ENCODE results near the gene CASP9.

Gene CASP9

DNA sequence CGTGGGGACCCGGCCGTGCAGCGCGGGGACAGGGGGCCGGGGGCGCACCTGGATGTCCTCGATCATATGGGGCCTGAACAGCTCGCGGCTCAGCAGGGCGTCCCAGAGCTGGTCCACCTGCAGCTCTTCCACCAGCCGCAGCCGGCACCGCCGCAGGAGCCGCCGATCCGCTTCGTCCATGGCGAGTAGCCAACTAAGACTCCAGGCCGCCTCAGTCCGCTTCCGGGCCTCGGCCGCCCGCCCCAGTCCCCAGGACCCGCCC, at the start of gene CASP9:
TSS of gene CASP9 (minus strand) at position 195 of the 262 bp plus-strand sequence. CDS start at position 180, 15 bp downstream.
- DNase-seq, result no peak

DNA sequence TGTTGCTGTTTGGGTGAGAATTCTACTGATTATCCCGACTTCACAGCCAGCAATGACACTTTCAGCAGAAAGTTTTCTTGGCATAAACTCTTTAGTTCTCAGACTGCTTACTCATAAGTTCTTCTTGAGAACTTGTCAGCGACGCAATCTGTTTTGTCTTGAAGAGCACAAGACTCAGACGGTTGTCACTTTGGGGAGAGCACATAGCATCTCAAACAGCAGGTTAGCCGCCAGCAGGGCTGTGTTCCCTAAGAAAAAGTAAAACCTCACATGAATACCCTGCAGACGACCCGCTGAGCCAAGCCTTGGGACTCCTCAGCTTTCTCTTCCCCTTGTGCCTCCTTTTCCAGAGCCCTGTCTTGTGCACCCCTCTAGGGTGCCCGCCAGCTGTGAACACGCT, 49.5 kb upstream of the CASP9 start:
- DNase-seq, result no peak

DNA sequence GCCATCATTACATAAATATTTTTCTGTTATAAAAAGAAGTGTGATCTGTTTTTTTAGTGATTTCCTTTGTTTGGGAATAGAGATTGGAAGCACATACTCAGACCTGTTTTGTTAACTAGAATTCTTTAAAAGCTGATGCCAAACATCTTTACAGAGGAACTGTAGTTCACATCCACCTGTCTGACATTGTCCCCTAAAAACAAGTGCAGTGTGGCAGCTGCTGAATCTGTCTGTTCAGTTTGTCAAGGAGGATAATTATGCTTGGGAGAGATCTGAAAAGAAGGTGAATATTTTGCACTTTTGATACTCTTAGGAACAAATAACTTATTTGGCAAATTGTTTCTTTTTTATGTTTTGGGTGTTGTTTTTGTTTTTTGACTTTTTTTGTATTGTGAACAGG, 47.3 kb upstream of the CASP9 start:
- no peak for DNase-seq

DNA sequence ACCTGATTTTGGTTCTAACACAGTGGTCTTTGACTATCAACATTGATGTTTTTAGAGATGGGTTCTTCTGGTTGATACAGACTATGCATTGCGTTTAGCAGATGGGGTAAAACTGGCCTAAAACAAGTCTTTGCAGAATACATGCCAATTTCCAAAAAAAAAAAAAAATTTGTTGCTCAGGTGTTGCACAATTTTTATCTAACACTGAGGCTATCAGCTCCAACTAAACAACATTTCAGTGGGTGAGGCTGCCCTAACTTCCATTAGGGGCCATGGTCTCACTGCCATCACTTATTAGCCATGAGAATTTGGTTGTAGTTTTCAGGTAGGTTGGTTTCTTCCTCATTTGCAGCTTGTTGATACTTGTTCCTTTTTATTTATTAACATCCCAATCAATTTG, 46.8 kb upstream of the CASP9 start:
- DNase-seq, result no peak

DNA sequence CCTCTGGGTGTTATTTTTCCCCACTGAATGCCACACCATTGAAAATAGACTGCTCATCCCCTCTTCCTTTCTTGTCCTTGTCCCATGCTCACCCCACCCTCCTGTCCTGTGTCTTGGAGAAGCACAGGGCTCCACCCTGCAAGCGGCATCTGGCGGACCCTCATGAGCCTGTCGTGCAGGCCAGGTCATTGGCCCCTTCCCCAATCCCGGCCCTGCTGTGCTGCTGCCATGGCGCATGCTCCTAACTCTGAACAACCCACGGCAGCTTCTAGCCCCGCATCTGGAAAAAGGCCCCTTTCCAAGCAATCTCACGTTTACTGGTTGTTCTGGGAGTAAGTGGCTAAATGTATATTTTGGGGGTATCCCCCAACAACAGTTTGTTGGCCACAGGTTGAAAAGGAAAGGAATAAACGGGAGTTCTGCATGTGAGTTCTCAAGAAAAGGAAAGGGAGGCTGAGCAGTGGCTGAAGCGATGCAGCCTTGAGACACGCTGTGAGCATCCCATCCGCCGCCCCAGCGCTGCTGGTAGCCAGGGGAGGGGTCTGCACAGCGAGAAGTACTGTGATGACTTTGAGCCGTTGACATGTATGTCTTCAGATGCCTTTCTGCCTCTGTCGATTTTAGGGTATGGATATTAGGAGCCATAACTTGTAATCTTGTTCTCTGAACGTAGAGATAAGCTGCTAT, 44.5 kb upstream of the CASP9 start:
- DNase-seq, result no peak

DNA sequence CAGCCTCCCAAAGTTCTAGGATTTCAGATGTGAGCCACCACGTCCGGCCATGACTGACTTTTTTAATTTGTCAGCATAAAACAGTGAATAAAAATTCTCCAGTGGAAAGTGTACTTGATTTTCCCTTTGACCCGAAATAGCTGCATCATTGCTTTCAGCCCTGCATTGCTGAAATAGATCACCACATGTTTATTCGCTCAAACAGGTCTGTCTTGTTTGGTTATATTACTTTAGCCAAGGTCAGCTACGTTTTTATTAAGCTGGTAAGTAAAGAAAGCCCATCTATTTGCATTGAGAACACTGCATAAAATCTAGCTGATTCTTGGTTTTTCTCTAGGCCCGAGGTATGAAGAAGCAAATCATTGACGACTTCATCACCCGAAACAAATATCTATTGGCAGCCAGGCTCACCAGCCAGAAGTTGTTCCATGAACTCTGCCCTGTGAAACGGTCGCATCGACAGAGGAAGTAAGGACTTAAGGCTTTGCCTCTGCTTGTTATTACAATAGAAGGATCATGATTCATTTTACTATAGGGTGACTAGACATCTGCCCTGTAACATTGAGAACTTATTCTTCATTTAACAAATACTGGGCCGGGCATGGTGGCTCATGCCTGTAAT, 35.3 kb upstream of the CASP9 start:
- no peak for DNase-seq

DNA sequence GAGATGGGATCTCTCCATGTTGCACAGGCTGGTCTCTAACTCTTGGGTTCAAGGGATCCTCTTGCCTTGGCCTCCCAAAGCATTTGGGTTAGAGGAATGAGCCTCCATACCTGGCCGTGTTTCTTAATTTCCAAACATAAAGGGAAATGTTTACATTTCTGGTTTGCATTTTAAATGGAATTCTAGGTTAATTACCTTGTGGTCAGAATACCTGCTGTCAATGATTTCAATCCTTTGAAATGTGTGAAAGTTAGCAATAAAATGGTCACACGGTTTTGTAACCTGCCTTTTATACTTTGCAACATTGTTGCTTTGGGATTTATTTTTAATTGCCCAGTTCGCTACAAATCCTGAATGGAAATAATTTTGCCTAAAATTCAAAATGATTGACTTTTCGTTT, 34.5 kb upstream of the CASP9 start:
- DNase-seq, result no peak

DNA sequence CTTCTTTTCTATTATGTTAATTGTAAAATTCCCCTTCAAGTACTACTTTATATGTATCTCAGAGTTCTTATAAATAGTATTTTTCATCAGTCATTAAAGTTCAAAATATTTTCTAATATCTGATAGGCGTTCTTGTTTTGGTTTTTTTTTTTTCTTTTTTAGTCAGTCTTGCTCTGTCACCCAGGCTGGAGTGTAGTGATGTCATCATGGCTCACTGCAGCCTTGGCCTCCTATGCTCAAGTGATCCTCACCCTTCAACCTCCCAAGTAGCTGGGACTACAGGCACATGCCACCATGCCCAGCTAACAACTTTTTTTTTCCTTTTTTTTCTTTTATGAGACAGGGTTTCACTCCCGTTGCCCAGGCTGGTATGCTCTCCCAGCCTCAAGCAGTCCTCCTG, 33.6 kb upstream of the CASP9 start:
- DNase-seq, result no peak

DNA sequence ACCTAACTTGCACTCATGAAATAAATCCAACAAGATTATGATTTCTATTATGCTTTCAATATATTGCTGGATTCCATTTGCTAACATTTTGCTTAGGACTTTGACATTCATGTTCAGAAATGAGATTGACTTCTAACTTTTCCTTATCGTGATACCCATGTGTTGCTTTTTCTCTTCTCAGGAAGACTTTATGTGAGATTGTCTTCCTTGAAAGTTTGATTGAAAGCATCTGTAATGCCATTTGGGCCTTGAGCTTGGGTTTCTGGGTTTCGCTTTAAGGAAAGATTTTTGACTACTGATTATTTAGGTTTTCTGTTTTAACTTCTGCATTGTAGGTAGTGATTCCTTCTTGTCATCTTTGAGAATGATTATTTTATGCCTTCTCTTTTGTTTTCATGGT, 33.0 kb upstream of the CASP9 start:
- DNase-seq, result no peak

DNA sequence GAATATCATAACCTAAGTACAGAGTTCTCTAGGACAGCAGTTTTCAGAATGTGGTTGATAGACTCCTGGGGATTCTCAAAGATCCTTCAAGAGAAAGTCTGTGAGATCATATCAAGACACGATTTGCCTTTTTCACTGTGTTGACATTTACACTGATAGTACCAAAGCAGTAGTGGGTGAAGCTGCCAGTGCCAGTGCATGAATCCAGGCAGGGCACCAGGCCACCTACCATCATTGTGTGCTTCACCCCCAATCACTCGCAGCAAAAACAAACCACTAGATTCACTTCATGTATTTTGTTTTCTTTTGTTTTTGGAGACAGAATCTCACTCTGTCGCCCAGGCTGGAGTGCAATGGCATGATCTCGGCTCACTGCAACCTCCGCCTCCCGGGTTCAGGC, 26.6 kb upstream of the CASP9 start:
- no peak for DNase-seq

DNA sequence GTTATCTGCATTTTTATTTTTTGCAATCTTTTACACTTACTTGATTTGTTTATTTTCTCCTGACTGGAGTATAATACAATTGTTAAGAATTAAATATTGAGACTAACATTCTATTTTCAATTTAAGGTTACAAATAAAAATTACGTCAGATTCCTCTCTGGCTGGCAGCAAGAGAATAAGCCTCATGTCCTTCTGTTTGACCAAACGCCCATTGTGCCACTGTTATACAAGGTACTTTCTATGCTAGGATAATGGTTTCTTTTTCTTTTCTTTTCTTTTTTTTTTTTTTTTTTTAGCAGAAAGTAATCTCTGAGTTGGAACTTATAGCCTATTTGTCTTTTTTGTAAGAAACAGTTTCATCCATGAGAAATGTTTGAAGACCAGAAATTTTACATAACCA, 22.6 kb upstream of the CASP9 start:
- no peak for DNase-seq

DNA sequence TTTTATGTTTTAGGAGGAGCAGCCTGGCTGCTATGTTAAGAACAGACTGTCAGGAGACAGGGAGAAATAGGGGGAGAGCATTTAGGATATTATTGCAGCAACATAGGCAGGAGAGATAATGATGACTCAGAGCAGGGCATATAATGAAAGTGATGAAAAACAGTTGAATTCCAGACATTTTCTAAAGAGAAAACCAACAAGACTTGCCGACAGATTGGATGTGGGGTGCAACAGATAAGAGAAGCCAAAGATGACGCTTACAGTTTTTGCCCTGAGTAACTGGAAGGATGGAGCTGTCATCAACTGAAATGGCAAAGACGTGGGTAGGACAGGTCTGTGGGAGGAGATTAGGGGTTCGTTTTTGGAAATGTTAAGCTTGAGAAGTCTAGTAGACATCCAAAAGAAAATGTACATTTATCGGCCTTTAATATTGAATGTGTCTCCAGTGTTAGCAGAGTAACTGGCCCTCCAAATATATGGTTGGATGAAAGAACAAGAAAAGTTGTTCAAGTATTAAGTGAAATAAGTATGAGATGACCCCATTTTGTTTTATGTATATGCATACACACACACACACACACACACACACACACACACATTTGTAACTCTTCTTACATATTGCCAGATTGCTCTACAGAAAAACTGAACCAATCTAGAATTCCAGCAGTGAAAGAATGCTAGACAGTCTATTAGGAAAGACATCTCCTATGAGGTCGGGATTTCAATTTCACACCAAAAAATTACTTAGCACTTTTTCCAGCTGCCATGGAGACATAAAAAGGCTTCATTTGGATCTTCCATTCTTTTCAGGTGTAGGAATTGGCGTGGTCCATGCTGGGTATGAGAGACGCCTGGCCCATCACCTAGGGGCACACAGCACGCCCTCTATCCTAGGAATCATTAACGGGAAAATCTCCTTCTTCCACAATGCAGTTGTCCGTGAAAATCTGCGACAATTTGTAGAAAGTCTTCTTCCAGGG, 19.9 kb upstream of the CASP9 start:
- no peak for DNase-seq

DNA sequence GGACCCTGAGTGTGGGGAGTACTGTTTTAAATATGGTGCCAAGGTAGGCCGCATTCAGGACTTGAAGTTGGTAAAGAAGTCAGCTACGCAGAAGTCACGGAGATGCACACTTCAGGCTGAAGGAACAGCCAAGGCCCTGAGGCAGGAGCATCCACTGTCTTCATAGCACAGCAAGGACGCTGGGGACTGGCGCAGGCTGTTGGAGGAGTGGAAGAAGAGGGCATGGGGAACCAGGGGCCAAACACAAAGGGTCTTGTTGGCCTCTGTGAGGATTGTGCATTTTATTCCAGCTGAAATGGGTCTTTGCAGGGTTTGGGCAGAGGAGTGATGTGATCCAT, 19.2 kb upstream of the CASP9 start:
- DNase-seq, result no peak

DNA sequence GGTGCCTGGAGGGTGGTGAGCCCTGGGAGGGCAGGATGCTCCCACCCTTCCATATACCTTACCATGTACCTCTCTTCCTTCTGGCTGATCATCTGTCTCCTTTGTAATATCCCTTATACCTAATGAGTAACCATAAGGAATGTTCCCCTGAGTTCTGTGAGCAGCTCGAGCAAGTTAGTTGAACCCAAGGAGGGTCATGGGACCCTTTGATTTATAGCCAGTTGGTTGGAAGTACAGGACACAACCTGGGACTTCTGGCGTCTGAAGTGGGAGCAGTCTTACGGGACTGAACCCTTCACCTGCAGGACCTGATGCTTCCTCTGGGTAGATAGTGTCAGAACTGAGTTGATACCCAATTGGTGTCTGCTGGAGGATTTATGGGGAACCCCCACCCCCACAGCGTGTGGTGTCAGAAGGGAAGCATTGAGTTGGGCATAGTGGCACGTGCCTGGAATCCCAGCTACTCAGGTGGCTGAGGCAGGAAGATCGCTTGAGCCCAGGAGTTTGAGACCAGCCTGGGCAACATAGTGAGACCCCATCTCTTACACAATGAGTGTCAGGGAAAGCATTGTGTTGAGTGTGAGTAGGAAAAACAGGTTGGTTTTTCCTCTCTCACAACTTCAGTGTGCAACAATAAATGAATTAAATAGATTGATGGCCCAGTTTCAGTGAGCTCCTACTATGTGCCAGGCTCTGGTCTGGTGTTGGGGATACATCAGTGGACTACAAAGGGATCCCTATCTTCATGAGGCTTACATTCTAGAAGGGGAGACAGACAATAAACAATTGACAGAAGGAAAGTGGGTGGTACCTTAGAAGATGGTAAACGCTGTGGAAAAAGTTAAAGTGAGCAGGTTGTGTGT, 18.6 kb upstream of the CASP9 start:
- no peak for DNase-seq

DNA sequence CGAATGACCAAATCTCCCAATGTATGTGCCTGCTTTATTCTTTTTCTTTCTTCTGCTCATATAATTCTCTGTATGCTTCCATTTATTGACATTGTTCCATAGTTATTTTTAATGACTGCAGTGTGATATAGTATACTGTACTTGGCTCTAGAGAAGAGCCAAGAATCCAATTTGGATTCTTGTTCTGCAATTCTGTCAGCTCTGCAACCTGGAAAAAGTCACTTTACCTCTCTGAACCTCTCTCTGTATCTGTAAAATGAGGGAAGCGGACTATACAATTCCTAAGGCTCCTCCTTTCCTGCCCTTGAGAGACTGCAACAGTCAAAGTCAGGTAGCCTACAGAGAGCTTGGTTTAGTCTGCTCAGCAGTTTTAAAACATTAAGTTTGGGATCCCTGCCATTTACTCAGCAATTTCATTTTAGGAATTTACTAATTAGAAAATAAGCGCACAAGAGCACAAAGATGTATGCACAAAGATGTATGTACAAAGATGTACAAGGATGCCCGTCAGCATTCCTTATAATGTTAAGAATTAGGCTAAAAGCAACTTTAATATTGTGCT, 17.3 kb upstream of the CASP9 start:
- no peak for DNase-seq

DNA sequence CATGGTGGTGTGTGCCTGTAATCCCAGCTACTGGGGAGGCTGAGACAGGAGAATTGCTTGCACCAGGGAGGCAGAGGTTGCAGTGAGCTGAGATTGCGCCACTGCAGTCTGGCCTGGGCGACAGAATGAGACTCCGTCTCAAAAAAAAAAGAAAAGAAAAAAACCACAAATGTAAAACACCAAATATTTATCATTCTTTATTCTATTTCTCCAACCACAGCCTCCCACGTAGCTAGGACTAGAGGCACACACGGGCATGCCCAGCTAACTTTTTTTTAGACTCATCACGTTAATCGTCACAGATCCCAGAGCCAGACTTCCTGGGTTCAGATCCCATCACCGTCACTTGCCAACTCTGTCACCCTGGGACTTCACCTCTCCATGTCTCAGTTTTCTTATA, 16.2 kb upstream of the CASP9 start:
- no peak for DNase-seq

DNA sequence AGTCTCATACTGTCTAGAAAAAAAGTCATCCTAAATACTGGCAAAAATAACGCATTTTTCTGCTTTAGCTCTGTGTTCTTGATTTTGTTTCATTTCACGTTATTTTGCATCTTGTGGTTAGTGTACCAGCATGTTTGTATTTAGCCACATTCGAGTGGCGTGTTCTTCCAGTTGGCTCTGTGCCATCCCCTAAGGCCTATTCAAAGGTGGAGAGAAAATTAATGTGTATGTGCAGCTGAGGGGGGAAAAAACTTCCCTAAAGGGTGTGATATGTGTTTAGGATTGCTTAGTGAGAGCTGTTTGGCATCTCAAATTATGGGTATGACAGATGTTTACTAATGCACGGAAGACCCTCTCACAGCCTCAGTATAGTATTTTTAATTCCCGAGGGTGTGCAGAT, 14.8 kb upstream of the CASP9 start:
- no peak for DNase-seq

DNA sequence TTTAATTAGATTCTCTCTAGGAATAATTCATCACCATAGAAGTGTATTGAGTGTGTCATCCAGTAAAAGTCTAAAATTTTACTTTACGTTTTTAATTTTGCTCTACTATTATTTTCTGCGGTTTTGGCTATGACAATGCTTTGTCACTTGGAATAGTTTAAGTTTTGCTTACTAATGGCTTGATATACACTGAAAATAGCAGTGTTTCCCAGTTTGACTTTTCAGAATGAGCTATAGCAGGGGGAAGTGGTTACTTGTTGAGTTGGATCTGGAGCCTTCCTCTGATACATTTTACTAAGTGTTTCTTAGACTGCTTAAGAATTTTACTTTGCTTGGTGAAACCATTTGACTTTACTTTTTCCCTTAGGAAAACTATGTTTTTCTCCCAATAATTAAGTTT, 7.7 kb upstream of the CASP9 start:
- DNase-seq, result no peak

DNA sequence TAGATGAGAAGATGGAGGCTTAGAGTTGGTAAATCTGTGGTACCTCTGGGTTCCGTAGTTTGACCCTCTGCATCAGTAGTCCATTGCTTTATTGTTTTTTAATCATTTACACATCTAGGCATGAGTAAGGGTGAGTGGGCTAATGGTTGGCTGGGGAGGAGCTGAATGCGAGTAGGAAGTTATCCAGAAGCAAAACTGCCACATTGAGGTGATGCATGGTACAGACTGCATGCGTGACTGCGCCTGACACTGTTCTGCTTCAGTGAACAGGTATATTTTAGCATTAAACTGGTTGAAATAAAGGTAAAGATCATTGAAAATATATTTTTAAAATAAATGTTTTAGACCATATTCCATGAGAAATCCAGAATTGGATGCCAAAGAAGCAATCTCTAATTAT, 7.0 kb upstream of the CASP9 start:
- DNase-seq, result no peak

DNA sequence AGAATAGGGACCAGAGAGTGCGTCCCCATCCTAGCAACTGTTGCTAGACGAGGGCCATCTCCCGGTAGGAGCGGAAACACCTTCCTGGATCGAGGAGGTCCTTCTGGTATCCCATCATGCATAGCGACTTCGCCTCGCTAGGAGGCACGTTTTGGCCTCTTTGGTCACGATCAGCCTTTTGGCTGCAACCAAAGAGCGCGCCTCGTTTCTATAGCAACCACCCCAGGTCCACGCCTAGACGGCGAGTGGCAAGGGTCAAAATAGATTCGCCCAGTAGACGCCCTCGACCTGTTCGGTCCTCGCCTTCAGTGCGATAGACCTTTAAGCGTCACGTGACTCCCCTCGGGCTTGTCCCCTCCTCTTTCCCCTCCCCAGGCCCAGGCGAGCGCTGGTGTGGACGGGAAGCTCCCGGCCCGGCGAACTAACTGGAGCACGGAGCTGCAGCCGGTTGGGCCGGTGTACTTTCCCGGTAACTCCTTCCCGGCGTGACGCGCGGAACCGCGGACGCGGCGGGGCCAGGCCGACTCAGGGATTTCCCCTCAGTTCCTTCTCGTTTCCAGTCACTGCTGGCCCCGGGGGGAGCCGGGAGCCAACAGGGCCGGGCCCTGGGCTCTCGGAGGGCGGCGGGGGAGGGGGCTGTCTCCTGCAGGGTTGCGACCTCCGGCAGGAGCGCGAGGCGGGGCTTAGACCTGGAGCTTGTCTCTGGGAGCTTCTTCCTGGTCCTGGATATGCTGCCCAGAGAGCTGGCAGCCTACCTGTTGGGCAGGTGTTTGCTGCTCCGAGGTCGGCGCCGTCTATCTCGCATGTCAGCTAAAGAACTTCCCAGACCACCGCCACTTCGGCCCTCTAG, 2.7 kb upstream of the CASP9 start, which contains the start of gene DNAJC16:
TSS of gene DNAJC16 (plus strand) at position 359 of the 850 bp plus-strand sequence. CDS start 2,258 bp downstream, outside the sequence.
- DNase-seq, result peak; percentile 89 to 97

DNA sequence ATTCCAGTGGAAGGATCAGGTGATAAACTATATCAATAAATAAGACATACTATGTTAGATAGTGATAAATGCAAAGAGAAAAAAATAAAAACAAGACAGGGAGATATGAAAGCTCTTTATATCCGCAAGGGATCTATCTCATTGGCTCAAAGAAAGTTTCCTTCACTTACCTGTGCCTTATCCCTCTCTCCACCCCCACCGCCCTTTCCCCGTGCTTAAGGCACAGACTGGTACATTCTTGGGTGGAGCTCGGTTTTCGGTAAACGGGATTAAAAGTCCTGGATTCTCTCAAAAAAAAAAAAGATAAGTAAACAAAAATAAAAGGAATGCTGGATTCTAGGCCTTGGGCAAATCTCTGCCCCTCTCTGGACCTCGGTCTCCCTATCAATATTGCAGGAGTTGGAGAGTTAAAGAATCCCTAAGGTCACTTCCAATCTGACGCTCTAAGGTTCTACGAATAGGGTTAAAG, 2.0 kb upstream of the CASP9 start:
- peak in 1 of 2 experiments; percentile 13 for DNase-seq
